Epithelial cell of esophagus (primary cell): ENCODE results near the gene AOPEP.

ENCODE experiments used
- DNase-seq: peaks from one replicate; pipeline ENCODE4 v3.0.0; 2010; ENCODE audit warnings: low read depth
- H3K4me3 ChIP-seq: 2 replicates; pipeline ENCODE4 v1.5.1; 2011; ENCODE audit warnings: mild to moderate bottlenecking, low read length, control low read depth
- TF ChIP-seq, protein P1 (sequence below): IDR thresholded peaks from 2 replicates; pipeline ENCODE4 v1.5.1; 2011; ENCODE audit warnings: low read depth, mild to moderate bottlenecking, low read length, control low read depth, inconsistent platforms; ENCODE audit not compliant: insufficient read depth; ENCODE audit errors: missing control alignments

Gene AOPEP

DNA sequence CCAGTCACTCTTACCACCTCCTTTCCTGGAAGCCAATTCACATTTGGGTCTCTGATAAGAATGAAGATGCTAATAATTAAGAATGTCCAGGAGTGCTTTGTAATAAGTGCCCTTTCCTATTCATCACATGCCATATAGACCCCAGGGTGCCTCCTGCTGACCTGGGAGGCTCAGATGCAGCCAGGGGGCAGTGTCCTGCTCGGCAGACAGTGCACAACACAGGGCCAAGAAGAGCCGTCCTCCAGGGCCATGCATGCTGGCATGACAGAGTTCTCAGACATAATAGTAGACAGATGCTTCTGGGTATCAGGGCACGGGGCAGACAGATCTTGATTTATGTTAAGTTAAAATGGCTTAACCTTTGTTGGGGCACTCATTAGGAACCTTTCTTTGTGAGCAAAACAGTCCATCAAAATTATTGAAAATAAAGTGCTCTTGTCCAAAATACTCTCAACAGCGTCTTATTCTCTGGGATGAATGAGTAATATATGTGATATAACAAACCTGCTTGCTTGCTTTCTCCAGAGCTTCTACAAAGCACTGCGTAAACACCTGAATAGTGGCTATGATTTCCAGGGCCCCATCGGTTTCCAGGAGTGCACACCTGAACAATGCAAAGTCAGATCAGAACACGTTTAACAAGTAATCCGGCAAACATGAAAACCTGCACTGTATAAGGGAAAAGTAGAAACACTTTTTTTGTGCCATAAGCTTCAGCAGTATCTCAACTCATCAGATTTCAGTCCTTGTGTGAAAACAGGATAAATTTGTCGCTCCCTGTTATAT is 398.3 kb downstream of the AOPEP start:
- TF ChIP-seq, protein P1, sequence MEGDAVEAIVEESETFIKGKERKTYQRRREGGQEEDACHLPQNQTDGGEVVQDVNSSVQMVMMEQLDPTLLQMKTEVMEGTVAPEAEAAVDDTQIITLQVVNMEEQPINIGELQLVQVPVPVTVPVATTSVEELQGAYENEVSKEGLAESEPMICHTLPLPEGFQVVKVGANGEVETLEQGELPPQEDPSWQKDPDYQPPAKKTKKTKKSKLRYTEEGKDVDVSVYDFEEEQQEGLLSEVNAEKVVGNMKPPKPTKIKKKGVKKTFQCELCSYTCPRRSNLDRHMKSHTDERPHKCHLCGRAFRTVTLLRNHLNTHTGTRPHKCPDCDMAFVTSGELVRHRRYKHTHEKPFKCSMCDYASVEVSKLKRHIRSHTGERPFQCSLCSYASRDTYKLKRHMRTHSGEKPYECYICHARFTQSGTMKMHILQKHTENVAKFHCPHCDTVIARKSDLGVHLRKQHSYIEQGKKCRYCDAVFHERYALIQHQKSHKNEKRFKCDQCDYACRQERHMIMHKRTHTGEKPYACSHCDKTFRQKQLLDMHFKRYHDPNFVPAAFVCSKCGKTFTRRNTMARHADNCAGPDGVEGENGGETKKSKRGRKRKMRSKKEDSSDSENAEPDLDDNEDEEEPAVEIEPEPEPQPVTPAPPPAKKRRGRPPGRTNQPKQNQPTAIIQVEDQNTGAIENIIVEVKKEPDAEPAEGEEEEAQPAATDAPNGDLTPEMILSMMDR = peak; percentile 34
- DNase-seq = peak; percentile 68
- H3K4me3 ChIP-seq = no peak overlapping the region

DNA sequence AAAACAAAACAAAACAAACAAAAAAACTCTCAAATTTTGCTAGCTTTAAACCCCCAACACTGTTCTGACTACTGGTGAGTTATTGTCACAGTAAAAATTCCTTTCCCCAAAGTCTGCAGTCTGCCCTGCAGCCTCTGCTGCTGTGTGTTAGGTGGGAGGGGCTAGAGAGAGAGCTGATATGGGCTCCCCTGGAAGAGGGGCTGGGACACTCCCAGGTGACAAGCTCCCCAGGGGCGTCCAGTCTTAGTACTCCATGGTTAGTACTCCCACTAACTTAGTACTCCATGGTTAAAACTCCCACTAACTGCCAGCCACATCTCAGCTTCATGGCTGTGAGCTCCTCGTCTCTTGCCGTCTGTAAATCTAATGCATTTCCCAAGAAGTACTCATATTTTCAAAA is 399.2 kb downstream of the AOPEP start:
- TF ChIP-seq, protein P1 = no peak
- DNase-seq = no peak
- no peak overlapping the region for H3K4me3 ChIP-seq

DNA sequence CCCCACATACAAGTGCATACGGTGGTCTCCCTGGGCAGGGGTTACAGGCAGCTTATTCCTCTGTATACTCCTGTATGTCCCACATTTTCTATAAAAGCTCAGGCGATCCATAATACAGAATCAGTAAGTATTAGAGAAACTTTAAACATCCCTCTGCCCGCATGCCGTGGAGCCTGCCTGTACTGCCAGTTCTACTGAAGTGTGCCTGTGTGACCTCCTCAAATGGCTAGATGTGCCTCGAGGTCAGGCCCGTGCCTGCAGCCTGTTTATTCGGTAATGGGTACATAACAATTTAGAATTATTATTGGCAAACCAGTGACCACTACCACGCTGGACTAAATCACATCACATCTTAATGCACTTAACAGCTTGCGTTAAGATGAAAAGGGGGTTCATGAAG is 400.2 kb downstream of the AOPEP start:
- TF ChIP-seq, protein P1 = no peak
- no peak overlapping the region for H3K4me3 ChIP-seq

DNA sequence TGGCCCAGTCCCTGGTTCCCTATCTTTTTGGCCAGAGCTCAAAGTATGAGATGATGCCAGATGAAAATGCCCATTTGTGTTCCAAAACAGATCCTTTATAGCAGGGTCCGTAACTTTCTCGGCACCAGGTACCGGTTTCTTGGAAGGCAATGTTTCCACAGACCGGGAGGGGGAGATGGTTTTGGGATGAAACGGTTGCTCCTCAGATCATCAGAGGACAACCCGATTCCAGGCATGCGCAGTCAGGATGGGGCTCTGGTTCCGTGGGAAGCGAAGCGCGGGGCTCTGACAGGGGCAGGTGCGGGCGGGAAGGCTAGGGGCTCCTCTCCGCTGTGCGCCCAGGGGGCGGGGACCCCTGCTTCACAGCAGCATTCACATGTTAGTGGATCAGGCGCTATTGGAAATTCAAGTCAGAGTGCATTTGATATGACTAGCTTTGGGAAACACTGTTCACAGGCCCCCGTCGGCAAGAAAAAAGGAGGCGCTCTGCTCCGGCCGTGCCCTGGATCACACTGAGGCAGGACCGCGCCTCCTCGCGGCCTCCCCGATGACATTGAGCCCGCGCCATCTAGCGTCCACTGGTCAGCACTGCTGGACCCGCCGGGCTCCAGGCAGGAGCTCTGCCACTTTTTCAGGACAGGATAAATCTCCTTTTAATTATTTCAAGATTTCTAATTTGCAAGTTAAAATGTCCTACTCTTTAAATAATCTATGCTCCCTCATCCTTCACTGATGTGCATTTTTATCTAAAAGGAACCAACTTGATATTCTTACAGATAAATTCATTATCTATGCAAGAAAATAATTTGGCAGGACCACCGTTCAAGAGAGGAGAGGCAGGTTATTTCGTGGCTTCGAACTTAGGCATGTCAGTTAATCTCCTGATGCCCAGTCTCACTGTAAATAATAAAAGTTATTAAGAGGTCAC is 401.0 kb downstream of the AOPEP start:
- H3K4me3 ChIP-seq = peak overlapping the region; percentile 33
- peak; percentile 83 for DNase-seq
- TF ChIP-seq, protein P1 = peak; percentile 97

More for the DNA sequence above, 400.2 kb downstream of the AOPEP start:
- no peak for DNase-seq

DNA sequence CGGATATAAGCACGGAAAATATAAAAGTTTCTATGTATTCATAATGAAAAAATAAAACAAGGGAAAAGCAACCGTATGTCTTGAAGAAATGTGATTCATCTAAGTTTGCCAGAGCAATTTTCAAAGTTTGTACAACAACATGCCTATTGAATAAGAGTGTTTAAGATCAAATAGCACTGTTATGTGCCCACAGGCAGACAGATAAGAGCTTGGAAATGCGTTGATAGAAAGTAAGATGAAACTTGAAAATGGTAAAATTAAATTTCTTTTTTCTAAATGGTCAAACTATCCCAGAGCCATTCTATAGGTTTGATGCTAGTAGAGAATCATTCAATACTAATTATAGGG is 401.7 kb downstream of the AOPEP start:
- TF ChIP-seq, protein P1 = no peak
- no peak for DNase-seq
- H3K4me3 ChIP-seq = no peak overlapping the region

DNA sequence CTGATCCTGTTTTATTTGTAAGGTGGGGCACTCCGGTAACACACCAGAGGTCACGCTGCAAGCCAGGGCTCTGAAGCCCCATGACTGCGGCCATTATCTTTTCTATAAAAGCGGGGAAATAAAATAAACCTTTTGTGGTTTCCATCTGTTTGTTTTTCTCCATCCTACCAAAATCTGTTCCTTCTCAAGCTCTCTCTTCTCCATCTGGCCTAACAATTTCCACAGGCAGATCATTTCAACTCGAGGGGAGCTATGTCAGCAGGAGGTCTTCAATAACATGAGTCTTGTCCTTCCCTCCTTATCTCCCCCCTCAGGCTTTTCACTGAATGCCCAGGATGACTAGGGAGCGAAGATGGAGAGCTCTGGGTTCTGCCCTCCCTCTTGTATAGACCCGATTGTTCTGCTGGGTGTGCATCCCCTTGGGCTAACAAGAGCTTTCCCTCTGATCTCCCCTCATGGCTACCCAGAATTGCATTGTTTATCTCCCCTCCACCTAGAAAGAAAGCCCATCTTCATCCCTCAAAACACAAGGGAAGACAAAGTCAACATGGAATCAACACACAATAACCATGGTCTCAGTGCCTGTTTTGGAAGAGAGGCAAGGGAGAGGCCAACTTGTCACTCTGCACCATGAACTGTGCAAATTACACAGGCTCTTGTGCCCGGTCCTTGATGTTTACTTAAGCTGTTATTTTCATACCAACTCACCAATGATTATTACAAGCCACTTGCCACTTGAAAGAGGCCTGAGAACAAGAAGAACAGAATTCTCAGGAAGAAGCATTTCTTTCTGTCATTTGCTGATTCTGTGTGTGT is 403.2 kb downstream of the AOPEP start:
- TF ChIP-seq, protein P1 = no peak
- H3K4me3 ChIP-seq = no peak overlapping the region

More for the DNA sequence above, 403.2 kb downstream of the AOPEP start:
- DNase-seq = no peak
